Spleen (tissue), 7 donors: ENCODE data around the gene TNFAIP3.

Experiments used
- CTCF ChIP-seq, 11 experiments: fragments of 200-600 bp in 7 of 11; fragments of 450-650 bp in 4 of 11; sonication (generic) in 4 of 11; IDR thresholded peaks in 8 of 11; conservative IDR thresholded peaks in 3 of 11; 1 replicate in 7 of 11; 2 replicates in 4 of 11; pipeline versions ENCODE4 v1.4.0 to v1.8.0; 2016 to 2021; ENCODE audit warnings: antibody characterized with exemption in 11 of 11, inconsistent platforms in 4 of 11, mild to moderate bottlenecking in 1 of 11
- POLR2AphosphoS5 ChIP-seq, 3 donors: sonication (generic); formaldehyde crosslinking; IDR thresholded peaks; one replicate each; pipeline ENCODE4 v1.5.1; 2017; ENCODE audit warnings: antibody characterized with exemption in 3 of 3
- donor health status: DM: no; HTN: no; CAD: no; lungs with moderate emphysema.
- donor health status: DM: no; HTN: no; CAD: no.
- donor health status: DM: no; HTN: no; CAD: no.

DNA sequence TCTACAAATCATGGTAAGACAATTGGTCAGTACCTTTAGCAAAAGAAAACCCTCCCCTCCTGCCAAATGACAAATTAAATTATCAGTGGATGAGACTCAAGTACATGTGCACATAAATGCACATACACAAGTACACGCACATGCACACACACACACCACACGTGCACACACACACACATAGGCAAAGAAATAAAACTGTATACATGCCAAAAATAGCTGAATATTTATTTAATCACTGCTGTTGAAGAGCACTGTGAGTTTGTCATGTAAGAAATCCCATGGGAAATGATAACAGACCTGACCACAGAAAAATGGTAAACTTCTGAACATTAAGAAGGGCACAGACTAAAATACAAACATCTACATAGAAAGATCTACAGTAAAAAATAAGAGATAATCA is 46.6 kb upstream of the TNFAIP3 start:
- TF ChIP-seq POLR2AphosphoS5 (IDR thresholded peaks at IDR 0.05), result no peak
- TF ChIP-seq CTCF (IDR thresholded peaks at IDR 0.05 in 8 of 11, conservative IDR thresholded peaks at IDR 0.05 in 3 of 11), result no peak
